ENCODE measurements around the gene PRKCZ.

GRCh38 chr1:2212274-2212531, 162.0 kb downstream of the PRKCZ start:
- TF ChIP-seq CTCF (IDR thresholded peaks at IDR 0.05) (no peak), POLR2A (IDR thresholded peaks at IDR 0.05; ENCODE audit: low read depth) (no peak)

Measured in esophagus muscularis mucosa (tissue), 3 donors.